GM11168 (cell line): ENCODE results near the gene ADRA1B.
"Not testable (repeated sequence)": the region's sequence is repeated elsewhere in the genome, so short reads cannot be mapped to it uniquely, and the experiment has no call there.

Experiments
- in situ Hi-C: fragments of 300-500 bp; cut with MboI; formaldehyde crosslinking; loops from one replicate; pipeline ENCODE4 v1.12.0; 2022; ENCODE audit warnings: low sequenced_read_pairs; ENCODE audit not compliant: unreplicated experiment

ADRA1B gene

GRCh38 chr5:160008529-160008876 lies 92.2 kb downstream of the ADRA1B start:
- in situ Hi-C loops: not testable (repeated sequence)

DNA sequence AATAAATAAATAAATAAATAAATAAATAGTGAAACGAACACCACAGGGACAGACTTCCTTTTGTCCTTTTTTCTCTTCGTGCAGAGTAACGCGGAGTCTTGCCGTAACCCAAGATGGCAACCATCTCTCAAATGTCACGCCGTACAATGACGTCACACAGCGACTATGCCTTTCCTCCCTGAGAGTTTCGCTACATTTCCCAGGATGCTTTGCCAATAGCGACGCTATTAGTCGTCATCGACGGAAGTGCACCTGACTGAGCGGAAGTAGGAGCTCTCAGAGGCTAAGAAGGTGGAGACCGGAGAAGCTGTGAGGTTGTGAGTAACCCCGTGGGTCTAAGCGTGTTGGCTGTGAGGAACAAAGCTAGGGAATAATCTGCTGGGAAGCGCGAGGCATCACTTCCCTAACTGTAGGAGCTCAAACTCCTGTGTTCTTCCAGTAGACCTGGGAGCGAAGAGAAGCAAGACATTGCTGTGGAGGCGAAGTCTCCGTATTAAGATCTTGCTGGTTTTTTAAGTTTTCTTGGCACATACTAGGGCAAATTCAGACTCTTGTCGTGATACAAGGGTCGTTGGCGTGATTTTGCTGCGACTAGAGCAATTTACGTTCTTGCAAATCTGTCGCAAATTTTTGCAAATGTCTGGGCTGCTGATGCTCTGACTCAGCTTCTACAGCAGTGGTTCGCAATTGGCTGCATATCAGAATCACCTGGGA lies 92.8 kb downstream of the ADRA1B start, which contains the start of gene TTC1:
Gene TTC1, plus strand, starts transcription at position 263 of the 714 bp plus-strand sequence. CDS start 1,390 bp downstream, outside the sequence.
- in situ Hi-C loops: no loop called here

GRCh38 chr5:160009591-160009989 lies 93.3 kb downstream of the ADRA1B start:
- in situ Hi-C loops: no loop called here

DNA sequence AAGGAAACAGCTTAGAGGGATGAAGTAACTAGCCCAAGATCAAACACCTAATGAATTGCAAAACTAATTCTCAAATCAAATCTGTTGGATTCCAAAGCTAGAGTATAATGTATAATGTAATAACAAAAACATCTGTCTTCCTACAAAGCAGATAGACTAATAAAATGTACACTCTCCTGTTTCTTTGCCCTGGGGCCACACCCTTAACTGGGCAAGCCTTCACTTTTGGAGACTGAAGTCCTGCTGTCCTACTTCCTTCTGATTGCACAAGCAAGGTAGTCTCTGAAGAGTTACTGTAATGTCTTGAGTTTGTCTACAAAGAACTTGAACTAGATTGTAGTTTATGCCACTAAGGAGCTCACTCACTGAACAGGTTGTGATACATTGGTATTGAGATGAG lies 95.2 kb downstream of the ADRA1B start:
- in situ Hi-C loops: no loop called here

DNA sequence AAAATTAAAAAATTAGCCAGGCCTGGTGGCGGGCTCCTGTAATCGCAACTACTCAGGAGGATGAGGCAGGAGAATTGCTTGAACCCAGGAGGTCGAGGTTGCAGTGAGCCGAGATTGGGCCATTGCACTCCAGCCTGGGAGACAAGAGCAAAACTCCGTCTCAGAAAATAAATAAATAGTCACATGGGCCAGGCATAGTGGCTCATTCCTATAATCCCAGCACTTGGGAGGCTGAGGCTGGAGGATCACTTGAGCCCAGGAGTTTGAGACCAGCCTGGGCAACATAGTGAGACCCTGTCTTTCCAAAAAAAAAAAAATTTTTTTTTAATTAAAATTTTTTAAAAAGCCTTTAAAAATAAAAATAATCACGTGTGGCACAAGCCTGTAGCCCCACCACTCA lies 97.9 kb downstream of the ADRA1B start:
- in situ Hi-C loops: not testable (repeated sequence)

DNA sequence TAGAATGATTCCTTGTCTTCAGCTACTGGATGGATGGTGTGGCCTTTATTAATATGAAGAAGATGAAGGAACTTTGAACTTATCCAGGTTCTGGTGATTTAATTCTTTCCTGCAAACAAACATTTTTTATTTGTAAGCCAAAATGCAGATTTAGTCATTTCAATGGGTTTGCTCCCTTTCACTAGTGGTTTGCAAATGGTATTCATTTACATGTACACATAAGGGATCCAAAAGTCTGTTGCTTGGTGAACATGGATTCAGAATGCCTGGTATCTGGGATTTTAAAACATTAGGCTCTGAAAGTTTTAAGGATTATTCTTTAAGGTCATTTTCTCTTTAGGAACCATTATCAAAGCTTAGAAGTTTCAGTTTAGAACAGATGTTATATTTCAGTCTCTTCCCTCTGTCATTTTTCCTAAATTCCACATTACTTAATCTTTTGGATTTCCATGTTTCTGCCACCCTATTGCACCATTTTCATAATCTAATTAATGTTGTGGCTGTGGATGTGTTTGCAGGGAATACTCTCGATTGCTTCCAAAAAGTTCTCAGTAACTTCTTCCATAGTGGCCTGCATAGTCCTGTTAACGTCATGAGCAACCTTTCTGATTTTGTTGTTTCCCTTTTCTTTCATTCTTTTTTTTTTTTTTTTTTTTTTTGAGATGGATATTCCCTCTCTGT lies 102.8 kb downstream of the ADRA1B start:
- in situ Hi-C loops: no loop called here

- in situ Hi-C loops: loop anchor here (10.0 kb wide), 1 partner anchor 324 kb away; no protein-coding TSS in a partner anchor
These were observed 104.0 kb downstream of the ADRA1B start for GRCh38 chr5:160020266-160020770.

GRCh38 chr5:160020964-160021363 lies 104.7 kb downstream of the ADRA1B start:
- in situ Hi-C loops: loop anchor here (10.0 kb wide), 1 partner anchor 324 kb away; no protein-coding TSS in a partner anchor

DNA sequence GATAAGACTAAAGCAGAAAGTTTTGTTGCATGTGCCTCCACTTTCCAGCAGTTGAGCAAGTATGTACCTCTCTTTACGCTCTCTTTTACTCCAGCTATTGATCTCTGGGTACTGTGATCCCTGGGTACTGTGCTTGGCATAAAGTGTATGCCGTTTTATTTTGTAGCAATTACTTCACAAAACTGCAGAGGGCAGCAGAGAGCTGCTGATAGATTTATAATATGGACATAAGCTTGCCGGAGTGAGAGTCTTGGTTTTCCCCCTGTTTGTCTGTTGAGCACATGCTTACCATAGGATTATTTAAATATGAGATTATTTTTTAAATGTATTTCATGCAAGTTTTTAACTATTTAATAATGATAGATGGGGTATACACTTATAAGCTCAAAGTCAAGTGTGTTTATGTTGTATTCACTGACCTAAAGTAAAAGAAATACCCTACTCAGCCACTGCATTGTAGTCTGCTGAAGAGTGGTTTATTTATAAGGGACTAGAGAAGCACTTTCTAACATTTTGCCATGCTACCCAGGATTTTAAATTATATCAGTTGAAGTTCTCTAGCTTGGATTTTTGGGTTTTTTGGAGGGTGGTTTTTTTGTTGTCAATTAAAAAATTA lies 105.7 kb downstream of the ADRA1B start:
- in situ Hi-C loops: loop anchor here (10.0 kb wide), 1 partner anchor 323 kb away; no protein-coding TSS in a partner anchor
